K562 (cell line): ENCODE results near the gene DDX41. TPM values are rescaled to one million over a fixed set of nuclear protein-coding genes. Genes with fewer than 3 reads are reported as not detected.

ENCODE experiments used
- CBX3 ChIP-seq, 2 experiments: IDR thresholded peaks; 1 replicate in 1 of 2; 2 replicates in 1 of 2; pipeline ENCODE4 v1.6.1; 2012; ENCODE audit warnings: inconsistent platforms in 2 of 2, low read length in 2 of 2, borderline replicate concordance in 1 of 2, control low read depth in 1 of 2
- CREB1 ChIP-seq, 2 experiments: sonication (generic) in 1 of 2; formaldehyde crosslinking in 1 of 2; IDR thresholded peaks; 2 replicates each; pipeline versions ENCODE4 v1.6.1 to v1.8.0; 2012 to 2022; ENCODE audit warnings: inconsistent platforms in 1 of 2, mild to moderate bottlenecking in 1 of 2, missing genetic modification reagents in 1 of 2, moderate library complexity in 1 of 2
- CXXC5 ChIP-seq: fragments of 250-450 bp; sonication (Bioruptor Pico); IDR thresholded peaks from 2 replicates; pipeline ENCODE4 v1.8.0; 2022; ENCODE audit warnings: inconsistent platforms, mild to moderate bottlenecking, moderate library complexity
- DPF2 ChIP-seq: fragments of 450-650 bp; IDR thresholded peaks from 2 replicates; pipeline ENCODE4 v1.6.1; 2016
- ILK ChIP-seq: fragments of 450-650 bp; IDR thresholded peaks from 2 replicates; pipeline ENCODE4 v1.6.1; 2016; ENCODE audit warnings: missing genetic modification characterization, low read depth, mild to moderate bottlenecking, missing compliant biosample characterization, moderate library complexity, borderline replicate concordance
- LEF1 ChIP-seq: fragments of 450-650 bp; IDR thresholded peaks from 2 replicates; pipeline ENCODE4 v1.6.1; 2016; ENCODE audit warnings: mild to moderate bottlenecking
- MEIS2 ChIP-seq: fragments of 450-650 bp; IDR thresholded peaks from 2 replicates; pipeline ENCODE4 v1.6.1; 2014; ENCODE audit warnings: mild to moderate bottlenecking; ENCODE audit not compliant: partially characterized antibody
- NCOR1 ChIP-seq: fragments of 450-650 bp; IDR thresholded peaks from 2 replicates; pipeline ENCODE4 v1.6.1; 2016; ENCODE audit warnings: mild to moderate bottlenecking, moderate library complexity
- NFIC ChIP-seq: fragments of 450-650 bp; IDR thresholded peaks from 2 replicates; pipeline ENCODE4 v1.6.1; 2017; ENCODE audit warnings: mild to moderate bottlenecking, inconsistent platforms
- POLR2AphosphoS5 ChIP-seq: IDR thresholded peaks from 2 replicates; pipeline ENCODE4 v1.6.1; 2011; ENCODE audit warnings: mild to moderate bottlenecking, low read depth, low read length, moderate library complexity; ENCODE audit not compliant: control insufficient read depth, insufficient read depth
- TCF3 ChIP-seq: sonication (generic); formaldehyde crosslinking; IDR thresholded peaks from 2 replicates; pipeline ENCODE4 v1.4.0; 2020; ENCODE audit warnings: mild to moderate bottlenecking, missing genetic modification reagents
- polyA plus RNA-seq, 8 experiments: library from polyadenylated mRNA; depleted of rRNA in 4 of 8; stranded (reverse) in 5 of 8; unstranded in 3 of 8; fragments of >200 nt; fragmentation: Nextera tagmentation in 2 of 8; fragmentation: Illumina TruSeq in 1 of 8; extraction: Ambion mirVana in 2 of 8; extraction: Trizol in 1 of 8; gene quantifications; 2 replicates each; pipeline versions ENCODE4 v1.2.1 to v1.2.3, GENCODE V29; 2011 to 2014; ENCODE audit warnings: inconsistent platforms in 1 of 8, missing spikeins in 1 of 8
- total RNA-seq, 7 experiments: library from RNA; depleted of rRNA in 6 of 7; stranded (reverse); fragments of >200 nt in 6 of 7; fragmentation: Illumina TruSeq in 2 of 7; extraction: Trizol in 2 of 7; gene quantifications; 2 replicates each; pipeline versions ENCODE4 v1.2.1 to v1.2.3, GENCODE V29; 2011 to 2021; ENCODE audit warnings: low replicate concordance in 1 of 7
- TF ChIP-seq, protein P1 (sequence below): fragments of 200-400 bp; formaldehyde crosslinking; IDR thresholded peaks from 2 replicates; pipeline ENCODE4 v1.6.1; 2017; ENCODE audit warnings: mild to moderate bottlenecking, low read depth, low read length, moderate library complexity
- TF ChIP-seq, protein P2 (sequence below): sonication (generic); formaldehyde crosslinking; IDR thresholded peaks from 2 replicates; pipeline ENCODE4 v1.8.1; 2022; ENCODE audit warnings: missing genetic modification reagents
- TF ChIP-seq, protein P3 (sequence below): fragments of 450-650 bp; IDR thresholded peaks from 2 replicates; pipeline ENCODE4 v1.6.1; 2016; ENCODE audit warnings: mild to moderate bottlenecking, moderate library complexity

The DDX41 gene
- total and polyA plus RNA-seq, 9 of the 15 experiments (the other 6 are each of a cell fraction or from before 2014, with no cell fraction given) = 38.2 to 284 (median 116) TPM

DNA sequence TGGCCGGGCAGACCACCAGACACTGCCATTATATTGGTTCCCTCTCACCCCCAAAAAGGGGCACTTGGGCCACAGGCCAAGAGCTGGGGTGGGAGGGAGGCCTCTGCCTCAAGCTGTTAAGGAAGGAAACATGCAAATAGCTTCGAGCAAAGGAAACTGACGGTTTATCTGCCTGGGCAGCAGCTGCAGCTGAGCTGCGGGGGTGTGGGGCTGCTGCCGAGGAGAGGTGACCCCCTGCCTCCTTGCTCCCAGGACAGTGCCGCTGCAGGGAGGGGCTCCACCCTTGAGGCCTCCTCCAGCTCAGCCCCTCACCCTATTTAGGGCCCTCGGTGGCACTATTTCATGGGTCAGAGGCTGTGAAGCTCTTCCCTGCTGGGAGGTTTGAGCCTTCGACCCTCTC lies 7.9 kb downstream of the DDX41 start (continued):
- TF ChIP-seq CREB1 (IDR thresholded peaks at IDR 0.05) (0 out of 2 replicates have a peak, but pooled peaks have one; percentile 25), CREB1 (CRISPR knock-in tag; IDR thresholded peaks at IDR 0.05) (no peak), POLR2AphosphoS5 (peak; percentile 92; the same call in 1 of the 2 replicates), DPF2 (peak; percentile 84), CBX3 (IDR thresholded peaks at IDR 0.05; ENCODE audit: borderline replicate concordance in 1 of 2, low read length in 2 of 2) (peak in 1 of 2 experiments; percentile 32; a peak in 1 of 3 replicates), ILK (tag) (no peak), LEF1 (peak; percentile 58; the same call in 1 of the 2 replicates), CXXC5 (CRISPR knock-in tag) (no peak), NFIC (peak; percentile 94), TCF3 (CRISPR knock-in tag) (peak; percentile 83), NCOR1 (peak; percentile 86), MEIS2 (no peak)
- TF ChIP-seq, protein P1, sequence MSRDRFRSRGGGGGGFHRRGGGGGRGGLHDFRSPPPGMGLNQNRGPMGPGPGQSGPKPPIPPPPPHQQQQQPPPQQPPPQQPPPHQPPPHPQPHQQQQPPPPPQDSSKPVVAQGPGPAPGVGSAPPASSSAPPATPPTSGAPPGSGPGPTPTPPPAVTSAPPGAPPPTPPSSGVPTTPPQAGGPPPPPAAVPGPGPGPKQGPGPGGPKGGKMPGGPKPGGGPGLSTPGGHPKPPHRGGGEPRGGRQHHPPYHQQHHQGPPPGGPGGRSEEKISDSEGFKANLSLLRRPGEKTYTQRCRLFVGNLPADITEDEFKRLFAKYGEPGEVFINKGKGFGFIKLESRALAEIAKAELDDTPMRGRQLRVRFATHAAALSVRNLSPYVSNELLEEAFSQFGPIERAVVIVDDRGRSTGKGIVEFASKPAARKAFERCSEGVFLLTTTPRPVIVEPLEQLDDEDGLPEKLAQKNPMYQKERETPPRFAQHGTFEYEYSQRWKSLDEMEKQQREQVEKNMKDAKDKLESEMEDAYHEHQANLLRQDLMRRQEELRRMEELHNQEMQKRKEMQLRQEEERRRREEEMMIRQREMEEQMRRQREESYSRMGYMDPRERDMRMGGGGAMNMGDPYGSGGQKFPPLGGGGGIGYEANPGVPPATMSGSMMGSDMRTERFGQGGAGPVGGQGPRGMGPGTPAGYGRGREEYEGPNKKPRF = no peak
- TF ChIP-seq, protein P2, sequence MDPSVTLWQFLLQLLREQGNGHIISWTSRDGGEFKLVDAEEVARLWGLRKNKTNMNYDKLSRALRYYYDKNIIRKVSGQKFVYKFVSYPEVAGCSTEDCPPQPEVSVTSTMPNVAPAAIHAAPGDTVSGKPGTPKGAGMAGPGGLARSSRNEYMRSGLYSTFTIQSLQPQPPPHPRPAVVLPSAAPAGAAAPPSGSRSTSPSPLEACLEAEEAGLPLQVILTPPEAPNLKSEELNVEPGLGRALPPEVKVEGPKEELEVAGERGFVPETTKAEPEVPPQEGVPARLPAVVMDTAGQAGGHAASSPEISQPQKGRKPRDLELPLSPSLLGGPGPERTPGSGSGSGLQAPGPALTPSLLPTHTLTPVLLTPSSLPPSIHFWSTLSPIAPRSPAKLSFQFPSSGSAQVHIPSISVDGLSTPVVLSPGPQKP = no peak
- TF ChIP-seq, protein P3, sequence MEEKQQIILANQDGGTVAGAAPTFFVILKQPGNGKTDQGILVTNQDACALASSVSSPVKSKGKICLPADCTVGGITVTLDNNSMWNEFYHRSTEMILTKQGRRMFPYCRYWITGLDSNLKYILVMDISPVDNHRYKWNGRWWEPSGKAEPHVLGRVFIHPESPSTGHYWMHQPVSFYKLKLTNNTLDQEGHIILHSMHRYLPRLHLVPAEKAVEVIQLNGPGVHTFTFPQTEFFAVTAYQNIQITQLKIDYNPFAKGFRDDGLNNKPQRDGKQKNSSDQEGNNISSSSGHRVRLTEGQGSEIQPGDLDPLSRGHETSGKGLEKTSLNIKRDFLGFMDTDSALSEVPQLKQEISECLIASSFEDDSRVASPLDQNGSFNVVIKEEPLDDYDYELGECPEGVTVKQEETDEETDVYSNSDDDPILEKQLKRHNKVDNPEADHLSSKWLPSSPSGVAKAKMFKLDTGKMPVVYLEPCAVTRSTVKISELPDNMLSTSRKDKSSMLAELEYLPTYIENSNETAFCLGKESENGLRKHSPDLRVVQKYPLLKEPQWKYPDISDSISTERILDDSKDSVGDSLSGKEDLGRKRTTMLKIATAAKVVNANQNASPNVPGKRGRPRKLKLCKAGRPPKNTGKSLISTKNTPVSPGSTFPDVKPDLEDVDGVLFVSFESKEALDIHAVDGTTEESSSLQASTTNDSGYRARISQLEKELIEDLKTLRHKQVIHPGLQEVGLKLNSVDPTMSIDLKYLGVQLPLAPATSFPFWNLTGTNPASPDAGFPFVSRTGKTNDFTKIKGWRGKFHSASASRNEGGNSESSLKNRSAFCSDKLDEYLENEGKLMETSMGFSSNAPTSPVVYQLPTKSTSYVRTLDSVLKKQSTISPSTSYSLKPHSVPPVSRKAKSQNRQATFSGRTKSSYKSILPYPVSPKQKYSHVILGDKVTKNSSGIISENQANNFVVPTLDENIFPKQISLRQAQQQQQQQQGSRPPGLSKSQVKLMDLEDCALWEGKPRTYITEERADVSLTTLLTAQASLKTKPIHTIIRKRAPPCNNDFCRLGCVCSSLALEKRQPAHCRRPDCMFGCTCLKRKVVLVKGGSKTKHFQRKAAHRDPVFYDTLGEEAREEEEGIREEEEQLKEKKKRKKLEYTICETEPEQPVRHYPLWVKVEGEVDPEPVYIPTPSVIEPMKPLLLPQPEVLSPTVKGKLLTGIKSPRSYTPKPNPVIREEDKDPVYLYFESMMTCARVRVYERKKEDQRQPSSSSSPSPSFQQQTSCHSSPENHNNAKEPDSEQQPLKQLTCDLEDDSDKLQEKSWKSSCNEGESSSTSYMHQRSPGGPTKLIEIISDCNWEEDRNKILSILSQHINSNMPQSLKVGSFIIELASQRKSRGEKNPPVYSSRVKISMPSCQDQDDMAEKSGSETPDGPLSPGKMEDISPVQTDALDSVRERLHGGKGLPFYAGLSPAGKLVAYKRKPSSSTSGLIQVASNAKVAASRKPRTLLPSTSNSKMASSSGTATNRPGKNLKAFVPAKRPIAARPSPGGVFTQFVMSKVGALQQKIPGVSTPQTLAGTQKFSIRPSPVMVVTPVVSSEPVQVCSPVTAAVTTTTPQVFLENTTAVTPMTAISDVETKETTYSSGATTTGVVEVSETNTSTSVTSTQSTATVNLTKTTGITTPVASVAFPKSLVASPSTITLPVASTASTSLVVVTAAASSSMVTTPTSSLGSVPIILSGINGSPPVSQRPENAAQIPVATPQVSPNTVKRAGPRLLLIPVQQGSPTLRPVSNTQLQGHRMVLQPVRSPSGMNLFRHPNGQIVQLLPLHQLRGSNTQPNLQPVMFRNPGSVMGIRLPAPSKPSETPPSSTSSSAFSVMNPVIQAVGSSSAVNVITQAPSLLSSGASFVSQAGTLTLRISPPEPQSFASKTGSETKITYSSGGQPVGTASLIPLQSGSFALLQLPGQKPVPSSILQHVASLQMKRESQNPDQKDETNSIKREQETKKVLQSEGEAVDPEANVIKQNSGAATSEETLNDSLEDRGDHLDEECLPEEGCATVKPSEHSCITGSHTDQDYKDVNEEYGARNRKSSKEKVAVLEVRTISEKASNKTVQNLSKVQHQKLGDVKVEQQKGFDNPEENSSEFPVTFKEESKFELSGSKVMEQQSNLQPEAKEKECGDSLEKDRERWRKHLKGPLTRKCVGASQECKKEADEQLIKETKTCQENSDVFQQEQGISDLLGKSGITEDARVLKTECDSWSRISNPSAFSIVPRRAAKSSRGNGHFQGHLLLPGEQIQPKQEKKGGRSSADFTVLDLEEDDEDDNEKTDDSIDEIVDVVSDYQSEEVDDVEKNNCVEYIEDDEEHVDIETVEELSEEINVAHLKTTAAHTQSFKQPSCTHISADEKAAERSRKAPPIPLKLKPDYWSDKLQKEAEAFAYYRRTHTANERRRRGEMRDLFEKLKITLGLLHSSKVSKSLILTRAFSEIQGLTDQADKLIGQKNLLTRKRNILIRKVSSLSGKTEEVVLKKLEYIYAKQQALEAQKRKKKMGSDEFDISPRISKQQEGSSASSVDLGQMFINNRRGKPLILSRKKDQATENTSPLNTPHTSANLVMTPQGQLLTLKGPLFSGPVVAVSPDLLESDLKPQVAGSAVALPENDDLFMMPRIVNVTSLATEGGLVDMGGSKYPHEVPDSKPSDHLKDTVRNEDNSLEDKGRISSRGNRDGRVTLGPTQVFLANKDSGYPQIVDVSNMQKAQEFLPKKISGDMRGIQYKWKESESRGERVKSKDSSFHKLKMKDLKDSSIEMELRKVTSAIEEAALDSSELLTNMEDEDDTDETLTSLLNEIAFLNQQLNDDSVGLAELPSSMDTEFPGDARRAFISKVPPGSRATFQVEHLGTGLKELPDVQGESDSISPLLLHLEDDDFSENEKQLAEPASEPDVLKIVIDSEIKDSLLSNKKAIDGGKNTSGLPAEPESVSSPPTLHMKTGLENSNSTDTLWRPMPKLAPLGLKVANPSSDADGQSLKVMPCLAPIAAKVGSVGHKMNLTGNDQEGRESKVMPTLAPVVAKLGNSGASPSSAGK = peak; percentile 60
